NCI-H1105 treated with DMSO at 0.1 percent for 48 hours (cell line): ENCODE data around the gene DOK7.

Experiments
- DNase-seq: peaks from one replicate; lab custom pipeline; 2025; lab: John Stamatoyannopoulos, UW

DOK7 gene

GRCh38 chr4:3427706-3428446 is 35.2 kb upstream of the DOK7 start:
- DNase-seq: no peak

- no peak for DNase-seq
Observed at GRCh38 chr4:3429651-3430050, 33.5 kb upstream of the DOK7 start.

GRCh38 chr4:3430524-3430923 is 32.6 kb upstream of the DOK7 start:
- no peak for DNase-seq

GRCh38 chr4:3431446-3431993 is 31.6 kb upstream of the DOK7 start:
- DNase-seq: no peak

GRCh38 chr4:3432381-3432790 is 30.7 kb upstream of the DOK7 start:
- DNase-seq: no peak

- no peak for DNase-seq
Observed at GRCh38 chr4:3433138-3433869, 29.8 kb upstream of the DOK7 start.

GRCh38 chr4:3434881-3435685 is 28.0 kb upstream of the DOK7 start:
- no peak for DNase-seq

GRCh38 chr4:3435686-3435956 is 27.5 kb upstream of the DOK7 start:
- DNase-seq: no peak

- no peak for DNase-seq
Observed at GRCh38 chr4:3436048-3436797, 26.9 kb upstream of the DOK7 start.

- peak; percentile 46 for DNase-seq
Observed at GRCh38 chr4:3436798-3437581, 26.1 kb upstream of the DOK7 start.

GRCh38 chr4:3437582-3437936 is 25.5 kb upstream of the DOK7 start:
- no peak for DNase-seq

GRCh38 chr4:3437998-3438846 is 24.9 kb upstream of the DOK7 start:
- DNase-seq: no peak

- no peak for DNase-seq
Observed at GRCh38 chr4:3438847-3439180, 24.3 kb upstream of the DOK7 start.

GRCh38 chr4:3439391-3439790 is 23.7 kb upstream of the DOK7 start:
- no peak for DNase-seq

- DNase-seq: no peak
Observed at GRCh38 chr4:3440011-3440410, 23.1 kb upstream of the DOK7 start.

GRCh38 chr4:3440979-3441500 is 22.1 kb upstream of the DOK7 start:
- no peak for DNase-seq

GRCh38 chr4:3441501-3442459 is 21.3 kb upstream of the DOK7 start, which contains the start of gene HGFAC:
Gene HGFAC (plus strand): TSS chr4:3441968. CDS start chr4:3442002, 34 bp downstream.
- no peak for DNase-seq

- DNase-seq: no peak
Observed at GRCh38 chr4:3442460-3442958, 20.6 kb upstream of the DOK7 start.
